22Rv1 (cell line): ENCODE measurements around the gene NLRC5.

Source experiments
- CTCF ChIP-seq: fragments of 450-650 bp; IDR thresholded peaks from 2 replicates; pipeline ENCODE4 v1.5.1; 2017; ENCODE audit warnings: mild to moderate bottlenecking
- ZFX ChIP-seq: fragments of 450-650 bp; IDR thresholded peaks from 2 replicates; pipeline ENCODE4 v1.6.1; 2017; ENCODE audit warnings: antibody characterized with exemption, borderline replicate concordance

GRCh38 chr16:56977823-56978430 is 11.4 kb upstream of the NLRC5 start:
- TF ChIP-seq CTCF (no peak), ZFX (no peak)
